H1 (cell line): Measurements from ENCODE around the gene SRMS. TPM values are rescaled to one million over a fixed set of nuclear protein-coding genes. Genes with fewer than 3 reads are reported as not detected.

Source experiments
- CHD7 ChIP-seq: fragments of 300-600 bp; sonication (generic); IDR thresholded peaks from 2 replicates; pipeline ENCODE4 v1.7.1; 2012; ENCODE audit warnings: low read length, moderate library complexity, mild to moderate bottlenecking, inconsistent platforms; ENCODE audit not compliant: insufficient replicate concordance
- SUZ12 ChIP-seq: fragments of 200-600 bp; sonication (generic); IDR thresholded peaks from 2 replicates; pipeline ENCODE4 v1.6.1; 2012; ENCODE audit warnings: mild to moderate bottlenecking, inconsistent platforms, low read length, moderate library complexity, mixed read lengths
- polyA plus RNA-seq, 7 experiments: library from polyadenylated mRNA; depleted of rRNA in 3 of 7; stranded (reverse) in 5 of 7; unstranded in 2 of 7; fragments of >200 nt in 5 of 7; fragments of 200-250 nt in 2 of 7; gene quantifications; 1 replicate in 5 of 7; 2 replicates in 1 of 7; 4 replicates in 1 of 7; pipeline versions ENCODE4 v1.2.1 to v1.2.3, GENCODE V29; 2011 to 2013; ENCODE audit warnings: missing spikeins in 2 of 7, mixed read lengths in 2 of 7
- total RNA-seq: library from RNA; stranded (reverse); fragmentation: NEBNext Ultra II Directional; extraction: Animal tissue kit (Norgen Biotek cat#: 25700); gene quantifications from 2 replicates; pipeline ENCODE4 v1.2.1, GENCODE V29; 2021
- TF ChIP-seq, protein P1 (sequence below): IDR thresholded peaks from 2 replicates; pipeline ENCODE4 v1.6.1; 2011; ENCODE audit warnings: low read length, improper control_type of control experiment
- TF ChIP-seq, protein P2 (sequence below): IDR thresholded peaks from 2 replicates; pipeline ENCODE4 v1.6.1; 2012; ENCODE audit warnings: low read length, inconsistent platforms

Gene SRMS
- total and polyA plus RNA-seq, 2 of the 8 experiments (the other 6 are each of a cell fraction or from before 2014, with no cell fraction given), result 0.39 to 0.76 TPM

GRCh38 chr20:63530788-63531160 lies 16.8 kb downstream of the SRMS start (continued):
- no peak for TF ChIP-seq CHD7
- no peak for TF ChIP-seq SUZ12
- TF ChIP-seq, protein P1, sequence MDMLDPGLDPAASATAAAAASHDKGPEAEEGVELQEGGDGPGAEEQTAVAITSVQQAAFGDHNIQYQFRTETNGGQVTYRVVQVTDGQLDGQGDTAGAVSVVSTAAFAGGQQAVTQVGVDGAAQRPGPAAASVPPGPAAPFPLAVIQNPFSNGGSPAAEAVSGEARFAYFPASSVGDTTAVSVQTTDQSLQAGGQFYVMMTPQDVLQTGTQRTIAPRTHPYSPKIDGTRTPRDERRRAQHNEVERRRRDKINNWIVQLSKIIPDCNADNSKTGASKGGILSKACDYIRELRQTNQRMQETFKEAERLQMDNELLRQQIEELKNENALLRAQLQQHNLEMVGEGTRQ, result no peak
- TF ChIP-seq, protein P2, sequence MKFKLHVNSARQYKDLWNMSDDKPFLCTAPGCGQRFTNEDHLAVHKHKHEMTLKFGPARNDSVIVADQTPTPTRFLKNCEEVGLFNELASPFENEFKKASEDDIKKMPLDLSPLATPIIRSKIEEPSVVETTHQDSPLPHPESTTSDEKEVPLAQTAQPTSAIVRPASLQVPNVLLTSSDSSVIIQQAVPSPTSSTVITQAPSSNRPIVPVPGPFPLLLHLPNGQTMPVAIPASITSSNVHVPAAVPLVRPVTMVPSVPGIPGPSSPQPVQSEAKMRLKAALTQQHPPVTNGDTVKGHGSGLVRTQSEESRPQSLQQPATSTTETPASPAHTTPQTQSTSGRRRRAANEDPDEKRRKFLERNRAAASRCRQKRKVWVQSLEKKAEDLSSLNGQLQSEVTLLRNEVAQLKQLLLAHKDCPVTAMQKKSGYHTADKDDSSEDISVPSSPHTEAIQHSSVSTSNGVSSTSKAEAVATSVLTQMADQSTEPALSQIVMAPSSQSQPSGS, result no peak
